ENCODE results near the gene STK11.

The STK11 gene

GRCh38 chr19:1237754-1238368 lies 32.3 kb downstream of the STK11 start, which contains the start of gene CBARP:
Gene CBARP, minus strand, starts transcription at chr19:1238005. Its CDS starts 1,905 bp downstream, at chr19:1236100.
- no CpG with 5 or more reads among the region's 87 CpGs for WGBS (ENCODE audit: extremely low coverage, insufficient coverage, insufficient read length)
- H4K12ac ChIP-seq (ENCODE audit: low read depth, low read length), result peak within 1 kb of the TSS; percentile 20
- H3K4me2 ChIP-seq (ENCODE audit: low read length), result peak within 1 kb of the TSS; percentile 98

GRCh38 chr19:1238369-1239303 lies 33.1 kb downstream of the STK11 start:
- Histone ChIP-seq H4K91ac (ENCODE audit: low read depth, low read length) (peak overlapping the region; percentile 63), H3K79me2 (ENCODE audit: control insufficient read depth, insufficient read depth, low read length, poor library complexity) (peaks cover 8% of the 10 kb centered on the region), H3K9ac (ENCODE audit: low read length) (no peak overlapping the region), H3K79me1 (ENCODE audit: low read length) (peaks cover 13% of the 10 kb centered on the region), H3K36me3 (ENCODE audit: control insufficient read depth in 1 of 2, insufficient read depth in 2 of 2, low read length in 2 of 2) (peaks cover 21 to 23% of the 10 kb centered on the region in 2 experiments), H2BK5ac (ENCODE audit: low read depth, low read length, poor library complexity) (no peak overlapping the region), H3K27ac (ENCODE audit: low read depth, low read length) (no peak overlapping the region), H2AFZ (ENCODE audit: insufficient read depth, low read length, poor library complexity) (peak overlapping the region; percentile 17), H3K27me3 (ENCODE audit: insufficient read depth, low read length) (no peaks in the 10 kb centered on the region), H3K23ac (ENCODE audit: low read length) (no peak overlapping the region), H3K14ac (ENCODE audit: low read length) (peak overlapping the region; percentile 24), H4K12ac (ENCODE audit: low read depth, low read length) (peak overlapping the region; percentile 20), H3K4me3 (ENCODE audit: low read depth, low read length) (peak overlapping the region; percentile 83), H3K4ac (ENCODE audit: low read depth, low read length) (no peak overlapping the region), H3K4me2 (ENCODE audit: low read length) (peak overlapping the region; percentile 98), H2BK120ac (ENCODE audit: insufficient read depth, low read length, poor library complexity) (no peak overlapping the region), H3K9me3 (ENCODE audit: insufficient read depth, low read depth, low read length) (peaks cover 3% of the 10 kb centered on the region), H2AK5ac (ENCODE audit: low read length) (peak overlapping the region; percentile 7), H3K18ac (ENCODE audit: low read length) (peak overlapping the region; percentile 34), H4K8ac (ENCODE audit: low read depth, low read length) (peak overlapping the region; percentile 30), H2BK12ac (ENCODE audit: low read length) (peak overlapping the region; percentile 27), H3K4me1 (ENCODE audit: control insufficient read depth in 1 of 2, insufficient read depth in 2 of 2, low read length in 2 of 2) (peaks cover 11 to 22% of the 10 kb centered on the region in 2 experiments)
- DNase-seq, result no peak
- WGBS (ENCODE audit: extremely low coverage, insufficient coverage, insufficient read length), result no CpG with 5 or more reads among the region's 34 CpGs

More at GRCh38 chr19:1237754-1238368, 32.3 kb downstream of the STK11 start, which contains the start of gene CBARP:
- H3K27me3 ChIP-seq (ENCODE audit: insufficient read depth, low read length), result no peaks in the 10 kb centered on the region
- H3K9ac ChIP-seq (ENCODE audit: low read length), result peak within 1 kb of the TSS; percentile 77
- peak within 1 kb of the TSS; percentile 63 for H4K91ac ChIP-seq (ENCODE audit: low read depth, low read length)
- peaks cover 13% of the 10 kb centered on the region for H3K79me1 ChIP-seq (ENCODE audit: low read length)
- H2BK5ac ChIP-seq (ENCODE audit: low read depth, low read length, poor library complexity), result no peak within 1 kb of the TSS
- H3K79me2 ChIP-seq (ENCODE audit: control insufficient read depth, insufficient read depth, low read length, poor library complexity), result peaks cover 8% of the 10 kb centered on the region
- peak within 1 kb of the TSS; percentile 48 for H2AFZ ChIP-seq (ENCODE audit: insufficient read depth, low read length, poor library complexity)
- peak within 1 kb of the TSS; percentile 40 for H4K8ac ChIP-seq (ENCODE audit: low read depth, low read length)
- H3K4me1 ChIP-seq (ENCODE audit: control insufficient read depth in 1 of 2, insufficient read depth in 2 of 2, low read length in 2 of 2), result peaks cover 11 to 22% of the 10 kb centered on the region in 2 experiments
- H3K18ac ChIP-seq (ENCODE audit: low read length), result peak within 1 kb of the TSS; percentile 55
- H2BK120ac ChIP-seq (ENCODE audit: insufficient read depth, low read length, poor library complexity), result no peak within 1 kb of the TSS
- peaks cover 29% of the 10 kb centered on the region in 2 experiments for H3K36me3 ChIP-seq (ENCODE audit: control insufficient read depth in 1 of 2, insufficient read depth in 2 of 2, low read length in 2 of 2)
- no peak for DNase-seq
- no peak within 1 kb of the TSS for H3K27ac ChIP-seq (ENCODE audit: low read depth, low read length)
- peak within 1 kb of the TSS; percentile 7 for H2AK5ac ChIP-seq (ENCODE audit: low read length)
- peak within 1 kb of the TSS; percentile 27 for H2BK12ac ChIP-seq (ENCODE audit: low read length)
- H3K9me3 ChIP-seq (ENCODE audit: insufficient read depth, low read depth, low read length), result peaks cover 3% of the 10 kb centered on the region
- peak within 1 kb of the TSS; percentile 83 for H3K4me3 ChIP-seq (ENCODE audit: low read depth, low read length)
- H3K23ac ChIP-seq (ENCODE audit: low read length), result no peak within 1 kb of the TSS
- peak within 1 kb of the TSS; percentile 47 for H3K14ac ChIP-seq (ENCODE audit: low read length)
- H3K4ac ChIP-seq (ENCODE audit: low read depth, low read length), result peak within 1 kb of the TSS; percentile 49

GRCh38 chr19:1239420-1239795 lies 33.8 kb downstream of the STK11 start:
- no peak overlapping the region for H3K27ac ChIP-seq (ENCODE audit: low read depth, low read length)
- no peak overlapping the region for H3K14ac ChIP-seq (ENCODE audit: low read length)

More at GRCh38 chr19:1239420-1239795, 33.8 kb downstream of the STK11 start:
- Histone ChIP-seq H3K18ac (ENCODE audit: low read length) (no peak overlapping the region), H3K4ac (ENCODE audit: low read depth, low read length) (no peak overlapping the region), H4K12ac (ENCODE audit: low read depth, low read length) (no peak overlapping the region), H3K9me3 (ENCODE audit: insufficient read depth, low read depth, low read length) (peaks cover 3% of the 10 kb centered on the region), H2AFZ (ENCODE audit: insufficient read depth, low read length, poor library complexity) (peak overlapping the region; percentile 37), H3K4me2 (ENCODE audit: low read length) (peak overlapping the region; percentile 83), H2BK120ac (ENCODE audit: insufficient read depth, low read length, poor library complexity) (no peak overlapping the region), H2BK12ac (ENCODE audit: low read length) (peak overlapping the region; percentile 47), H4K91ac (ENCODE audit: low read depth, low read length) (no peak overlapping the region), H3K4me1 (ENCODE audit: control insufficient read depth in 1 of 2, insufficient read depth in 2 of 2, low read length in 2 of 2) (peaks cover 11 to 22% of the 10 kb centered on the region in 2 experiments), H3K4me3 (ENCODE audit: low read depth, low read length) (no peak overlapping the region), H3K79me2 (ENCODE audit: control insufficient read depth, insufficient read depth, low read length, poor library complexity) (peaks cover 8% of the 10 kb centered on the region), H3K36me3 (ENCODE audit: control insufficient read depth in 1 of 2, insufficient read depth in 2 of 2, low read length in 2 of 2) (peaks cover 17 to 19% of the 10 kb centered on the region in 2 experiments), H2AK5ac (ENCODE audit: low read length) (peak overlapping the region; percentile 79), H2BK5ac (ENCODE audit: low read depth, low read length, poor library complexity) (no peak overlapping the region), H3K23ac (ENCODE audit: low read length) (no peak overlapping the region), H3K9ac (ENCODE audit: low read length) (no peak overlapping the region), H3K79me1 (ENCODE audit: low read length) (peaks cover 13% of the 10 kb centered on the region), H3K27me3 (ENCODE audit: insufficient read depth, low read length) (no peaks in the 10 kb centered on the region), H4K8ac (ENCODE audit: low read depth, low read length) (no peak overlapping the region)
- no CpG with 5 or more reads among the region's 11 CpGs for WGBS (ENCODE audit: extremely low coverage, insufficient coverage, insufficient read length)
- no peak for DNase-seq

Measured in trophoblast cell (in vitro differentiated cells and primary cell).